H9 (cell line): ENCODE results near the gene SNX5. TPM values are rescaled to one million over a fixed set of nuclear protein-coding genes. Genes with fewer than 3 reads are reported as not detected.

Experiments used
- DNase-seq: peaks from one replicate; pipeline ENCODE4 v3.0.0-alpha.2; 2017
- H2AFZ ChIP-seq: one replicate; pipeline ENCODE4 v1.6.1; 2013; ENCODE audit warnings: mild to moderate bottlenecking, low read length, control low read depth, moderate library complexity
- H2AK5ac ChIP-seq: 2 replicates; pipeline ENCODE4 v1.6.1; 2013; ENCODE audit warnings: low read length, control low read depth, mixed read lengths; ENCODE audit not compliant: insufficient read length
- H2BK120ac ChIP-seq: one replicate; pipeline ENCODE4 v1.6.1; 2013; ENCODE audit warnings: low read depth, mild to moderate bottlenecking, low read length, control low read depth, inconsistent platforms; ENCODE audit not compliant: poor library complexity, severe bottlenecking
- H2BK12ac ChIP-seq: 2 replicates; pipeline ENCODE4 v1.6.1; 2013; ENCODE audit warnings: low read length, control low read depth, mixed read lengths, low read depth; ENCODE audit not compliant: insufficient read length
- H2BK15ac ChIP-seq: 2 replicates; pipeline ENCODE4 v1.6.1; 2013; ENCODE audit warnings: low read depth, low read length, control low read depth
- H2BK20ac ChIP-seq: one replicate; pipeline ENCODE4 v1.6.1; 2013; ENCODE audit warnings: low read depth, mild to moderate bottlenecking, low read length, control low read depth, inconsistent platforms; ENCODE audit not compliant: poor library complexity, severe bottlenecking
- H2BK5ac ChIP-seq: 2 replicates; pipeline ENCODE4 v1.6.1; 2013; ENCODE audit warnings: low read length, control low read depth, mixed read lengths; ENCODE audit not compliant: insufficient read length
- H3K14ac ChIP-seq: 2 replicates; pipeline ENCODE4 v1.6.1; 2013; ENCODE audit warnings: low read length, control low read depth; ENCODE audit not compliant: insufficient read depth
- H3K18ac ChIP-seq: 2 replicates; pipeline ENCODE4 v1.6.1; 2013; ENCODE audit warnings: low read depth, mild to moderate bottlenecking, mixed read lengths, low read length, control low read depth; ENCODE audit not compliant: insufficient read length
- H3K23ac ChIP-seq: 2 replicates; pipeline ENCODE4 v1.6.1; 2013; ENCODE audit warnings: low read length, control low read depth, mixed read lengths, low read depth; ENCODE audit not compliant: insufficient read length
- H3K23me2 ChIP-seq: 2 replicates; pipeline ENCODE4 v1.6.1; 2013; ENCODE audit warnings: low read depth, mild to moderate bottlenecking, mixed read lengths, low read length, control low read depth; ENCODE audit not compliant: insufficient read length, poor library complexity, severe bottlenecking
- H3K27ac ChIP-seq: 2 replicates; pipeline ENCODE4 v1.5.1; 2013; ENCODE audit warnings: low read length, control low read depth, mixed read lengths, low read depth; ENCODE audit not compliant: insufficient read length
- H3K27me3 ChIP-seq: 2 replicates; pipeline ENCODE4 v1.6.1; 2013; ENCODE audit warnings: low read length, control low read depth, inconsistent platforms; ENCODE audit not compliant: insufficient read depth
- H3K4ac ChIP-seq: 2 replicates; pipeline ENCODE4 v1.6.1; 2013; ENCODE audit warnings: low read depth, mild to moderate bottlenecking, control low read depth, inconsistent platforms, low read length, moderate library complexity
- H3K4me1 ChIP-seq: 2 replicates; pipeline ENCODE4 v1.6.1; 2013; ENCODE audit warnings: low read length, control low read depth, inconsistent platforms; ENCODE audit not compliant: insufficient read depth
- H3K4me2 ChIP-seq: 2 replicates; pipeline ENCODE4 v1.6.1; 2013; ENCODE audit warnings: low read length, control low read depth, mixed read lengths; ENCODE audit not compliant: insufficient read length, insufficient read depth
- H3K56ac ChIP-seq: 2 replicates; pipeline ENCODE4 v1.6.1; 2013; ENCODE audit warnings: low read depth, mild to moderate bottlenecking, mixed read lengths, low read length, control low read depth; ENCODE audit not compliant: insufficient read length
- H3K79me1 ChIP-seq: 2 replicates; pipeline ENCODE4 v1.6.1; 2013; ENCODE audit warnings: low read depth, mild to moderate bottlenecking, moderate library complexity, low read length, control low read depth, inconsistent platforms; ENCODE audit not compliant: insufficient read depth, poor library complexity, severe bottlenecking
- H3K79me2 ChIP-seq: 2 replicates; pipeline ENCODE4 v1.6.1; 2013; ENCODE audit warnings: low read length, control low read depth, inconsistent platforms; ENCODE audit not compliant: insufficient read depth
- H3K9ac ChIP-seq: 2 replicates; pipeline ENCODE4 v1.6.1; 2013; ENCODE audit warnings: low read length, control low read depth, mixed read lengths; ENCODE audit not compliant: insufficient read length; ENCODE audit errors: extremely low read depth
- H3K9me3 ChIP-seq: one replicate; pipeline ENCODE4 v1.6.1; 2013; ENCODE audit warnings: low read depth, low read length, inconsistent platforms; ENCODE audit not compliant: control insufficient read depth
- H3T11ph ChIP-seq: one replicate; pipeline ENCODE4 v1.6.1; 2013; ENCODE audit warnings: mild to moderate bottlenecking, low read length, control low read depth, inconsistent platforms
- H4K20me1 ChIP-seq: one replicate; pipeline ENCODE4 v1.6.1; 2013; ENCODE audit not compliant: control insufficient read depth, insufficient read length, insufficient read depth
- H4K5ac ChIP-seq: 2 replicates; pipeline ENCODE4 v1.6.1; 2013; ENCODE audit warnings: low read depth, mild to moderate bottlenecking, mixed read lengths, low read length, control low read depth; ENCODE audit not compliant: insufficient read length
- H4K8ac ChIP-seq: replicated peaks from 2 replicates; pipeline ENCODE4 v1.6.1; 2013; ENCODE audit warnings: low read length, control low read depth, mixed read lengths, low read depth; ENCODE audit not compliant: insufficient read length
- H4K91ac ChIP-seq: 2 replicates; pipeline ENCODE4 v1.6.1; 2013; ENCODE audit warnings: low read depth, mild to moderate bottlenecking, moderate library complexity, mixed read lengths, low read length, control low read depth; ENCODE audit not compliant: insufficient read length
- H3K27ac Mint-ChIP-seq, 3 experiments: 2 replicates in 2 of 3; 3 replicates in 1 of 3; pipeline ENCODE4 v1.8.0; 2020 to 2021; ENCODE audit warnings: mixed read lengths in 3 of 3, mild to moderate bottlenecking in 1 of 3, moderate library complexity in 1 of 3
- H3K27me3 Mint-ChIP-seq: 2 replicates; pipeline ENCODE4 v1.8.0; 2021; ENCODE audit warnings: low read depth, mild to moderate bottlenecking, moderate library complexity, mixed read lengths
- H3K36me3 Mint-ChIP-seq, 3 experiments: 2 replicates in 2 of 3; 3 replicates in 1 of 3; pipeline ENCODE4 v1.8.0; 2020 to 2021; ENCODE audit warnings: low read depth in 3 of 3, mixed read lengths in 3 of 3; ENCODE audit not compliant: insufficient read depth in 1 of 3
- H3K4me1 Mint-ChIP-seq, 2 experiments: 2 replicates each; pipeline ENCODE4 v1.8.0; 2020; ENCODE audit warnings: mixed read lengths in 2 of 2
- H3K4me3 Mint-ChIP-seq, 2 experiments: 2 replicates in 1 of 2; 3 replicates in 1 of 2; pipeline ENCODE4 v1.8.0; 2020 to 2021; ENCODE audit warnings: mild to moderate bottlenecking in 2 of 2, mixed read lengths in 2 of 2, moderate library complexity in 1 of 2
- H3K9me3 Mint-ChIP-seq, 2 experiments: 2 replicates in 1 of 2; 3 replicates in 1 of 2; pipeline ENCODE4 v1.8.0; 2020; ENCODE audit warnings: mild to moderate bottlenecking in 2 of 2, mixed read lengths in 2 of 2, moderate library complexity in 1 of 2
- WGBS: extraction: QIAGEN DNeasy Blood & Tissue Kit; methylation state at CpG from one replicate; pipeline ENCODE4 v1.1.7; 2013; ENCODE audit warnings: missing lambda C conversion rate, low lambda C conversion rate, mixed read lengths; ENCODE audit not compliant: insufficient read length; ENCODE audit errors: extremely low coverage; 5-methylcytosine and 5-hydroxymethylcytosine counted together
- total RNA-seq: library from RNA; stranded (reverse); gene quantifications from 2 replicates; pipeline ENCODE4 v1.2.1, GENCODE V29; 2021
- TF ChIP-seq, protein P1 (sequence below): fragments of 200-600 bp; sonication (generic); conservative IDR thresholded peaks from 3 replicates; pipeline ENCODE4 v1.8.0; 2021; ENCODE audit warnings: antibody characterized with exemption, mild to moderate bottlenecking

The SNX5 gene
- total RNA-seq, 1 experiment from 2014 or later = 194 TPM

DNA sequence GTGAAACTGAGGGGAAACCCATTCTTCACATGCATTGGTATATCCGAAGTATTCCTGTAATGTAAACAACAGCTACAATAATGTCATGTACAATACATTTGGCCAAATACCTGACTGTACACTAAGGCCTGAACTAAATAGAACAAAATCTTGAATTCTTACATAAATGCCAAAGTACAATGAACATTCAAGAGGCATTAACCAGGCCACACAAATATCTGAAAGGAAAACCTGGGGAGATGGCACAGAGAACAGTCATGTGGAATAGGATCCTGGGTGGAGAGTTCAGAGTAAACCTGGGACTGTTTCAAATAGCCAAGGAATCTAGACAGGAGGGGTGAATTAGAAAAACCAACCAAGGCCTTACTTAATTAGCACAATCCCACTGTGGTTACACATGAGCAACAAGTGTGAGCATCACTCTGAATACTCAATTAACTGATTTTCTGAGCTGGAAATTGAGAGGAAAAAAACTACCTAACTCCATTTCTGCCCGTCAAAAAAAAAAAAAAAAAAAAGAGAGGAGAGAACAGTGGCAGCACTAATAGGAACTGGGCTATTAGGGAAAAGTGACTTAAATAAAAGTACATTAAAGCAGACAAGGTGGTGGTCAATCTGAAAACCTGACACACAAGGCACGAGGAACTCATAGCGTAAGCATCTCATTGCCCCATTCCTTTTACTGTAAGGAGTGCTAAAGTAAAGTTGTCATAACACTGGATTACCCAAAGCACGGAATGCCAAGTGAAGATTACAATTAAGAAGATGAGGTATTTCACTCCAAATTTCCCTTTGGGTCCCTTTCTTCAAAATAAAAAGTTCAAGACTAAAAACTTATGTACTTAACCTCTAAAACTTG is 10.9 kb downstream of the SNX5 start:
- Histone ChIP-seq H4K5ac (no peak overlapping the region), H2BK120ac (no peak overlapping the region), H3K4ac (no peak overlapping the region), H3K18ac (no peak overlapping the region), H3K79me2 (peaks cover 70% of the 10 kb centered on the region), H2AK5ac (no peak overlapping the region), H3K14ac (no peak overlapping the region), H3K23ac (no peak overlapping the region), H2AFZ (no peak overlapping the region), H3K4me1 (no peaks in the 10 kb centered on the region; the same call in 1 of the 2 replicates), H3K56ac (no peak overlapping the region), H4K8ac (no peak overlapping the region), H3K27me3 (no peaks in the 10 kb centered on the region), H2BK20ac (no peak overlapping the region), H3K4me2 (no peak overlapping the region), H2BK5ac (no peak overlapping the region), H3T11ph (no peak overlapping the region), H3K79me1 (peaks cover 8% of the 10 kb centered on the region), H4K20me1 (no peaks in the 10 kb centered on the region), H3K27ac (no peak overlapping the region), H2BK15ac (no peak overlapping the region), H2BK12ac (no peak overlapping the region), H3K9me3 (no peaks in the 10 kb centered on the region), H3K23me2 (no peaks in the 10 kb centered on the region), H3K9ac (no peak overlapping the region), H4K91ac (no peak overlapping the region)
- TF ChIP-seq, protein P1, sequence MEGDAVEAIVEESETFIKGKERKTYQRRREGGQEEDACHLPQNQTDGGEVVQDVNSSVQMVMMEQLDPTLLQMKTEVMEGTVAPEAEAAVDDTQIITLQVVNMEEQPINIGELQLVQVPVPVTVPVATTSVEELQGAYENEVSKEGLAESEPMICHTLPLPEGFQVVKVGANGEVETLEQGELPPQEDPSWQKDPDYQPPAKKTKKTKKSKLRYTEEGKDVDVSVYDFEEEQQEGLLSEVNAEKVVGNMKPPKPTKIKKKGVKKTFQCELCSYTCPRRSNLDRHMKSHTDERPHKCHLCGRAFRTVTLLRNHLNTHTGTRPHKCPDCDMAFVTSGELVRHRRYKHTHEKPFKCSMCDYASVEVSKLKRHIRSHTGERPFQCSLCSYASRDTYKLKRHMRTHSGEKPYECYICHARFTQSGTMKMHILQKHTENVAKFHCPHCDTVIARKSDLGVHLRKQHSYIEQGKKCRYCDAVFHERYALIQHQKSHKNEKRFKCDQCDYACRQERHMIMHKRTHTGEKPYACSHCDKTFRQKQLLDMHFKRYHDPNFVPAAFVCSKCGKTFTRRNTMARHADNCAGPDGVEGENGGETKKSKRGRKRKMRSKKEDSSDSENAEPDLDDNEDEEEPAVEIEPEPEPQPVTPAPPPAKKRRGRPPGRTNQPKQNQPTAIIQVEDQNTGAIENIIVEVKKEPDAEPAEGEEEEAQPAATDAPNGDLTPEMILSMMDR = no peak
- DNase-seq = no peak
- Mint-ChIP-seq H3K36me3 (peaks cover 46 to 67% (median 67%) of the 10 kb centered on the region in 3 experiments), H3K9me3 (no peaks in the 10 kb centered on the region), H3K4me1 (peaks cover 45% of the 10 kb centered on the region in 2 experiments), H3K27me3 (no peaks in the 10 kb centered on the region), H3K27ac (peak overlapping the region in 2 of 3 experiments; percentile 64 to 72; a peak in 2 of 7 replicates), H3K4me3 (no peak overlapping the region)
- WGBS = no CpG with 5 or more reads among the region's 5 CpGs
